Liver (tissue), 3 donors: Measurements from ENCODE around the gene TBC1D5.

ENCODE experiments used
- ATF3 ChIP-seq: IDR thresholded peaks from 2 replicates; pipeline ENCODE4 v1.6.1; 2016; ENCODE audit warnings: antibody characterized with exemption
- CTCF ChIP-seq: fragments of 150-350 bp; IDR thresholded peaks from 2 replicates; pipeline ENCODE4 v1.5.1; 2017; ENCODE audit warnings: improper control_type of control experiment, low read depth, low read length; ENCODE audit not compliant: missing input control
- EGR1 ChIP-seq, 2 donors: IDR thresholded peaks; 2 replicates each; pipeline ENCODE4 v1.6.1; 2016 to 2018; ENCODE audit warnings: antibody characterized with exemption in 2 of 2, low read depth in 2 of 2
- FOXA1 ChIP-seq: IDR thresholded peaks from 2 replicates; pipeline ENCODE4 v1.6.1; 2016; ENCODE audit warnings: antibody characterized with exemption
- JUND ChIP-seq, 2 donors: IDR thresholded peaks; 2 replicates each; pipeline ENCODE4 v1.6.1; 2016; ENCODE audit warnings: antibody characterized with exemption in 2 of 2
- MAX ChIP-seq: IDR thresholded peaks from 2 replicates; pipeline ENCODE4 v1.6.1; 2016; ENCODE audit warnings: antibody characterized with exemption
- RAD21 ChIP-seq, 2 donors: IDR thresholded peaks; 2 replicates each; pipeline ENCODE4 v1.6.1; 2016; ENCODE audit warnings: antibody characterized with exemption in 2 of 2, mild to moderate bottlenecking in 2 of 2
- REST ChIP-seq: IDR thresholded peaks from 2 replicates; pipeline ENCODE4 v1.6.1; 2016; ENCODE audit warnings: antibody characterized with exemption, mild to moderate bottlenecking
- RXRA ChIP-seq, 2 donors: IDR thresholded peaks; 2 replicates each; pipeline ENCODE4 v1.6.1; 2017 to 2018; ENCODE audit warnings: antibody characterized with exemption in 2 of 2, mild to moderate bottlenecking in 1 of 2
- SP1 ChIP-seq: IDR thresholded peaks from 2 replicates; pipeline ENCODE4 v1.6.1; 2018; ENCODE audit warnings: antibody characterized with exemption, mild to moderate bottlenecking
- TAF1 ChIP-seq: conservative IDR thresholded peaks from 2 replicates; pipeline ENCODE4 v1.6.1; 2016; ENCODE audit warnings: antibody characterized with exemption, mild to moderate bottlenecking
- ZBTB33 ChIP-seq: IDR thresholded peaks from 2 replicates; pipeline ENCODE4 v1.6.1; 2016; ENCODE audit warnings: antibody characterized with exemption
- donor health status: healthy.
- donor health status: healthy.

- no peak for TF ChIP-seq CTCF
- TF ChIP-seq FOXA1: no peak
- TF ChIP-seq SP1: no peak
- TF ChIP-seq MAX: no peak
- TF ChIP-seq RXRA (IDR thresholded peaks at IDR 0.05): no peak
- TF ChIP-seq ZBTB33: no peak
- TF ChIP-seq ATF3: no peak
- no peak for TF ChIP-seq REST
- TF ChIP-seq TAF1: no peak
- no peak for TF ChIP-seq EGR1 (IDR thresholded peaks at IDR 0.05; ENCODE audit: low read depth in 2 of 2)
- no peak for TF ChIP-seq JUND (IDR thresholded peaks at IDR 0.05)
- TF ChIP-seq RAD21 (IDR thresholded peaks at IDR 0.05): no peak
Observed at GRCh38 chr3:17235310-17235709, 507.1 kb downstream of the TBC1D5 start.
